Vagina (tissue), 2 donors: ENCODE measurements around the gene PPT2.

Experiments used
- POLR2A ChIP-seq, 2 donors: fragments of 450-650 bp; IDR thresholded peaks; one replicate each; pipeline ENCODE4 v1.6.1; 2017; ENCODE audit warnings: antibody characterized with exemption in 2 of 2, mild to moderate bottlenecking in 2 of 2, moderate library complexity in 2 of 2
- POLR2AphosphoS5 ChIP-seq, 2 donors: sonication (generic); formaldehyde crosslinking; IDR thresholded peaks; one replicate each; pipeline ENCODE4 v1.9.0; 2017; ENCODE audit warnings: antibody characterized with exemption in 2 of 2, mild to moderate bottlenecking in 2 of 2, low read depth in 1 of 2; ENCODE audit not compliant: insufficient read depth in 1 of 2
- TF ChIP-seq, protein P1 (sequence below), 3 experiments: fragments of 450-650 bp in 2 of 3; fragments of 200-600 bp in 1 of 3; sonication (generic) in 1 of 3; IDR thresholded peaks; one replicate each; pipeline ENCODE4 v1.5.1; 2017 to 2019; ENCODE audit warnings: antibody characterized with exemption in 3 of 3, mild to moderate bottlenecking in 2 of 3, moderate library complexity in 2 of 3

DNA sequence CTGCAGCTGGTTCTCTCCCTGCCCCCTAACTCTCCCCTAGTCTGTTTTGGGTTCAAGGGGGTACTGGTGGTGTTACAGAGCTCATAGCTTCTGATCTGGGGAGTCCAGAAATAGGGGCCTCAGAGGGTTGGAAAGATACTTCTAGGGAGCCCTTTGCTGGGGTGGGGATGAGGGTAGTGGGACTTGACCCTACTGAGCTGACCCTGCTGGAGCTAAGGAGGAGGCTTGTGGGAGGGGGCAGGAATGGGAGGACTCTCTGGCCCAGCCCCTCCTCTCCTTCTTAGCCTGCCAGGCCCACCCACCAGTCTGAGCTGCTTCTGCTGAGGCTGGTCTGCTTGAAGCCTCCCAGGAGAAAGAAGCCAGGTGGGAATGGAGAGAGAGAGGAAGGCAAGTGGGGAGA lies 10.4 kb downstream of the PPT2 start, which contains the start of gene EGFL8:
- TF ChIP-seq, protein P1, sequence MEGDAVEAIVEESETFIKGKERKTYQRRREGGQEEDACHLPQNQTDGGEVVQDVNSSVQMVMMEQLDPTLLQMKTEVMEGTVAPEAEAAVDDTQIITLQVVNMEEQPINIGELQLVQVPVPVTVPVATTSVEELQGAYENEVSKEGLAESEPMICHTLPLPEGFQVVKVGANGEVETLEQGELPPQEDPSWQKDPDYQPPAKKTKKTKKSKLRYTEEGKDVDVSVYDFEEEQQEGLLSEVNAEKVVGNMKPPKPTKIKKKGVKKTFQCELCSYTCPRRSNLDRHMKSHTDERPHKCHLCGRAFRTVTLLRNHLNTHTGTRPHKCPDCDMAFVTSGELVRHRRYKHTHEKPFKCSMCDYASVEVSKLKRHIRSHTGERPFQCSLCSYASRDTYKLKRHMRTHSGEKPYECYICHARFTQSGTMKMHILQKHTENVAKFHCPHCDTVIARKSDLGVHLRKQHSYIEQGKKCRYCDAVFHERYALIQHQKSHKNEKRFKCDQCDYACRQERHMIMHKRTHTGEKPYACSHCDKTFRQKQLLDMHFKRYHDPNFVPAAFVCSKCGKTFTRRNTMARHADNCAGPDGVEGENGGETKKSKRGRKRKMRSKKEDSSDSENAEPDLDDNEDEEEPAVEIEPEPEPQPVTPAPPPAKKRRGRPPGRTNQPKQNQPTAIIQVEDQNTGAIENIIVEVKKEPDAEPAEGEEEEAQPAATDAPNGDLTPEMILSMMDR (IDR thresholded peaks at IDR 0.05) = no peak
- TF ChIP-seq POLR2A (IDR thresholded peaks at IDR 0.05) (no peak), POLR2AphosphoS5 (IDR thresholded peaks at IDR 0.05; ENCODE audit: insufficient read depth in 1 of 2, low read depth in 1 of 2) (no peak)
